Measurements from ENCODE around the gene CAPN12.

GRCh38 chr19:38745316-38745715 is 1.0 kb upstream of the CAPN12 start:
- no peak for TF ChIP-seq MAX (IDR thresholded peaks at IDR 0.05)
- no peak for TF ChIP-seq YY1 (IDR thresholded peaks at IDR 0.05; ENCODE audit: low read depth)
- no peak for TF ChIP-seq TCF12 (IDR thresholded peaks at IDR 0.05; ENCODE audit: low read depth)
- TF ChIP-seq CREB1 (IDR thresholded peaks at IDR 0.05; ENCODE audit: low read depth), result no peak
- TF ChIP-seq REST (IDR thresholded peaks at IDR 0.05; ENCODE audit: low read depth), result no peak
- no peak for TF ChIP-seq EP300 (IDR thresholded peaks at IDR 0.05; ENCODE audit: borderline replicate concordance)
- TF ChIP-seq CEBPB (IDR thresholded peaks at IDR 0.05), result no peak
- no peak for TF ChIP-seq ZBTB7A (IDR thresholded peaks at IDR 0.05; ENCODE audit: low read depth)

All from Ishikawa (cell line).